Stimulated activated CD4-positive, alpha-beta T cell treated with anti-CD3 and anti-CD28 coated beads, TNF-alpha, amount 100 ng/mL, for 24 hours (primary cell): ENCODE measurements around the gene PPP4R2.

ENCODE experiments used
- DNase-seq, 3 experiments: peaks; one replicate each; pipeline ENCODE4 v3.0.0-alpha.2; 2020; ENCODE audit warnings: low read depth in 3 of 3

PPP4R2 gene

DNA sequence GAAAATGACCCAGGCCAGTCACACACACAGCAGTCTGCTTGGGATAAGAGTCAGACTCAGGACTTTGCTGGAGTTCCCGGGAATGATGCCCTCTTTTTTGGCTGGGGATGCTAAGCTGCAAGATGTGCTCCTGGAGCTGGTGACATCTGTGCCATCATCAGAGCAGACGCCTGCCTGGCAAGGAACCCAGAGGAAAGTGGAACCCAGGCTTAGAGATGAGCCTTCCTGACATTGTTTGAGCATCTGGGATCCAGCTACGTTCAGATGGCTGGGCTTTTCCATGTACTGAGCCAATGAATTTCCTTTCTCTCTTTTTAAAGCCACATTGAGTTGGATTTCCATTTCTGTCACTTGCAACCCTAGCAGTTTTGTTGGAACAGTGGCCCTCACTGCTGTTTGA, 118.1 kb downstream of the PPP4R2 start:
- no peak for DNase-seq

DNA sequence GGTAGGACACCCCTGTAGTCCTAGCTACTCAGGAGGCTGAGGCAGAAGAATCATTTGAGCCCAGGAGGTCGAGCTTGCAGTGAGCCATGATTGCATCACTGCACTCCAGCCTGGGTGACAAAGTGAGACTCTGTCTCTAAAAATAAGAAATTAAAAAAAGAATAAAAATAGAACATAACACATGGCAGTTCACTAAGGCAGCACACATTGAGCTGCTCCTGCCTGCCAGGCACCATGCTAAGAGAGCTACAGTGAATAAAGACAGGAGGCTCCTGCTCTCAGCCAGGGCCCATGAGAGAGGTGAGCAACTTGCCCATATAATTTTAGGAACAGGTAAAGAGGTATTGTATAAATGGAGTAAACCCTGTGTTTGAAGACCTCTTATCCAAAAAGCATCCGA, 119.2 kb downstream of the PPP4R2 start:
- no peak for DNase-seq
